HG03520 (cell line): ENCODE data around the gene TMPRSS3.

ENCODE experiments used
- ATAC-seq: cut with Tn5 transposase; IDR thresholded peaks from one replicate; pipeline ENCODE4 v1.9.1; 2021; ENCODE audit warnings: mild to moderate bottlenecking, moderate library complexity; ENCODE audit not compliant: unreplicated experiment

TMPRSS3 gene

GRCh38 chr21:42374864-42375499 lies 20.9 kb downstream of the TMPRSS3 start:
- no peak for ATAC-seq

- ATAC-seq, result no peak
Measured at GRCh38 chr21:42374457-42374856, 21.4 kb downstream of the TMPRSS3 start.

- ATAC-seq, result no peak
Measured at GRCh38 chr21:42373908-42374455, 21.9 kb downstream of the TMPRSS3 start.

- no peak for ATAC-seq
Measured at GRCh38 chr21:42373196-42373907, 22.5 kb downstream of the TMPRSS3 start.

- no peak for ATAC-seq
Measured at GRCh38 chr21:42370894-42371654, 24.8 kb downstream of the TMPRSS3 start.

- ATAC-seq, result no peak
Measured at GRCh38 chr21:42369821-42370220, 26.0 kb downstream of the TMPRSS3 start.

GRCh38 chr21:42367367-42368165 lies 28.3 kb downstream of the TMPRSS3 start:
- ATAC-seq, result no peak

GRCh38 chr21:42366292-42367010 lies 29.4 kb downstream of the TMPRSS3 start, which contains the start of gene TFF1:
Gene TFF1 (minus strand): TSS chr21:42366535. CDS start chr21:42366495, 40 bp downstream.
- no peak for ATAC-seq

GRCh38 chr21:42365770-42366169 lies 30.1 kb downstream of the TMPRSS3 start:
- no peak for ATAC-seq

- no peak for ATAC-seq
Measured at GRCh38 chr21:42364304-42364865, 31.5 kb downstream of the TMPRSS3 start.

- no peak for ATAC-seq
Measured at GRCh38 chr21:42363312-42363711, 32.5 kb downstream of the TMPRSS3 start.

- ATAC-seq, result no peak
Measured at GRCh38 chr21:42362700-42363099, 33.2 kb downstream of the TMPRSS3 start.

- ATAC-seq, result no peak
Measured at GRCh38 chr21:42362198-42362597, 33.7 kb downstream of the TMPRSS3 start.

GRCh38 chr21:42361286-42361685 lies 34.6 kb downstream of the TMPRSS3 start:
- ATAC-seq, result no peak

- ATAC-seq, result no peak
Measured at GRCh38 chr21:42360317-42360716, 35.5 kb downstream of the TMPRSS3 start.

GRCh38 chr21:42358937-42359336 lies 36.9 kb downstream of the TMPRSS3 start:
- ATAC-seq, result no peak

GRCh38 chr21:42358261-42358660 lies 37.6 kb downstream of the TMPRSS3 start:
- ATAC-seq, result no peak

- no peak for ATAC-seq
Measured at GRCh38 chr21:42357307-42357706, 38.5 kb downstream of the TMPRSS3 start.

- no peak for ATAC-seq
Measured at GRCh38 chr21:42356650-42357049, 39.2 kb downstream of the TMPRSS3 start.

- no peak for ATAC-seq
Measured at GRCh38 chr21:42356046-42356445, 39.8 kb downstream of the TMPRSS3 start.
